ENCODE results near the gene CPSF3. TPM values are rescaled to one million over a fixed set of nuclear protein-coding genes. Genes with fewer than 3 reads are reported as not detected.

CPSF3 gene
- total and polyA plus RNA-seq, 2 of the 8 experiments (the other 6 are each of a cell fraction or from before 2014, with no cell fraction given), result 44.5 to 93.3 TPM

DNA sequence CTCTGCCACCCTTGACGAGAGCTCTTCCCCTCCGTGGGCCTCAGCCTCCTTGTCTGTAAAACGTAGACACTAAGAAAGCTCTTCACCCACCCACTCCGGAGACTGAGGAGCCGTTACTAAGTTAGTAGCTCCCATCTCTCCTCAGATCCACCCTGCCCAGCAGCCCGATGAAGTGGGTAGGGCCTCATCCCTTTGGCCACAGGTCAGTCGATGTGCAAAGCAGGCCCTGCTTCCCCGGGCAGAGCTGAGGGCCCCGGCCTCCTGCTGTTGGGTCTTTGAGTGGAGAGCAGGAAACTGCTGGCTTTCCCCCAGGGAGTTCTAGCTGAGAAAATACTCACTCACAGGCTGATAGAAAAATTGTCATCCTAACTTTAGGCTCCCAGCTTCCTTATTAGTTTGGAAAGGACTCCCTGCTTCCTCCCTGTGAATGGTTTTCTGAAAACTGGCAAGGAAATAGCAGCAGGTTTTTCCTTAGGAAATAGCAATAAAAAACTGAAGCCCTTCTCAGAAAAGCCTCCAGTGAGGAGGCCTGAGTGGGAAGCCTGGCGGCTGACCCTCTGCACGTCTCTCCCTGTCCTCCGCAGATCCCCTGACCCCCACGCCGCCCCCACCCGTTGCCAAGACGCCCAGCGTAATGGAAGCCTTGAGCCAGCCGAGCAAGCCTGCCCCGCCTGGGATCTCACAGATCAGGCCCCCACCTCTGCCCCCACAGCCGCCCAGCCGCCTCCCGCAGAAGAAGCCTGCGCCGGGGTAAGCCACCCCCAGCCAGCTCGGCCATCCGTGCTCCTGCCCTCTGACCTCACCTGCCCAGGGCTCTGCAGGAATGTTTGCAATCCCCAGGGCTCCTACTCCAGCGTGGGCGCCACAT lies 30.3 kb upstream of the CPSF3 start:
- no peak overlapping the region for H4K8ac ChIP-seq (ENCODE audit: extremely low read depth, insufficient read depth, low read length)
- H3K4me3 ChIP-seq (ENCODE audit: extremely low read depth in 1 of 4, insufficient read depth in 2 of 4, low read depth in 3 of 4, low read length in 4 of 4), result 0 out of 8 replicates have a peak overlapping the region, but pooled peaks of 1 of the 4 experiments have one; percentile 21
- no peak overlapping the region; the same call in 1 of the 2 replicates for H2BK15ac ChIP-seq (ENCODE audit: low read length)
- H3K4me1 ChIP-seq (replicated peaks in 1 of 4; ENCODE audit: control insufficient read depth in 3 of 4, insufficient read depth in 4 of 4, low read length in 3 of 4), result peaks cover 4 to 7% (median 6%) of the 10 kb centered on the region in 4 experiments; a peak in 6 of 7 replicates
- H3K23me2 ChIP-seq (ENCODE audit: low read depth, low read length), result no peaks in the 10 kb centered on the region
- no peak for DNase-seq (ENCODE audit: low read depth in 1 of 2, low spot score in 2 of 2)
- no peak overlapping the region for H3K14ac ChIP-seq (ENCODE audit: insufficient read length)
- no peak overlapping the region for H3K9ac ChIP-seq (replicated peaks in 1 of 4; ENCODE audit: extremely low read depth in 1 of 4, low read depth in 3 of 4, low read length in 3 of 4)
- no peak overlapping the region for H2BK20ac ChIP-seq (ENCODE audit: low read length)
- no peak overlapping the region for H3K27ac ChIP-seq (ENCODE audit: low read depth, low read length)
- H3K9me3 ChIP-seq (ENCODE audit: insufficient read depth in 2 of 2, low read depth in 1 of 2, low read length in 1 of 2), result no peaks in the 10 kb centered on the region
- no peak overlapping the region for H3K18ac ChIP-seq (ENCODE audit: extremely low read depth, low read length)
- no peaks in the 10 kb centered on the region for H3K27me3 ChIP-seq (replicated peaks in 1 of 4; ENCODE audit: control insufficient read depth in 3 of 4, extremely low read depth in 1 of 4, insufficient read depth in 3 of 4, low read length in 3 of 4)
- H3K79me1 ChIP-seq (ENCODE audit: low read depth, low read length), result no peaks in the 10 kb centered on the region
- no peak overlapping the region for H2BK5ac ChIP-seq (ENCODE audit: low read depth, low read length)
- H2AFZ ChIP-seq (ENCODE audit: low read length), result no peak overlapping the region
- no peak overlapping the region for H3K23ac ChIP-seq (ENCODE audit: insufficient read length)
- POLR2A ChIA-PET (ENCODE audit: partially characterized antibody), result no interaction called here
- H3K4me2 ChIP-seq (ENCODE audit: insufficient read depth in 1 of 2, low read depth in 2 of 2, low read length in 2 of 2), result peak overlapping the region; percentile 3 to 18; a peak in 1 of 4 replicates
- H3K79me2 ChIP-seq (ENCODE audit: control insufficient read depth in 1 of 2, insufficient read depth in 2 of 2, low read length in 2 of 2), result no peaks in the 10 kb centered on the region
- peaks cover 2 to 4% of the 10 kb centered on the region in 2 experiments for H4K20me1 ChIP-seq (replicated peaks in 1 of 2; ENCODE audit: control insufficient read depth in 1 of 2, insufficient read depth in 2 of 2, low read length in 2 of 2)
- 0 out of 2 replicates have a peak overlapping the region, but pooled peaks have one; percentile 28 for H2AK5ac ChIP-seq (ENCODE audit: low read depth, low read length)
- no peak overlapping the region for H3K56ac ChIP-seq (replicated peaks; ENCODE audit: insufficient read length, low read depth, low read length)
- 75% methylated on average over 21 of the region's 28 CpGs; no CpG with 5 or more reads in 1 of the 2 experiments for WGBS, 2 experiments (ENCODE audit: extremely low coverage in 1 of 2, insufficient coverage in 1 of 2, insufficient read length in 1 of 2, insufficient replicate concordance in 2 of 2, low coverage in 1 of 2, low lambda C conversion rate in 2 of 2, missing lambda C conversion rate in 1 of 2)
- peaks cover 0 to 2% (median under 1%) of the 10 kb centered on the region in 4 experiments; a peak in 4 of 8 replicates for H3K36me3 ChIP-seq (ENCODE audit: control insufficient read depth in 2 of 4, insufficient read depth in 4 of 4, low read length in 3 of 4)
- no peak overlapping the region for H4K91ac ChIP-seq (replicated peaks; ENCODE audit: insufficient read length, low read length)
- no peak overlapping the region for H4K5ac ChIP-seq (ENCODE audit: insufficient read length, low read depth, low read length)
- no peak for TF ChIP-seq KDM1A (IDR thresholded peaks at IDR 0.05; ENCODE audit: borderline replicate concordance, low read length)
- FAIRE-seq, result no peak
- H2BK12ac ChIP-seq (ENCODE audit: low read depth, low read length), result no peak overlapping the region
- H3K4ac ChIP-seq (replicated peaks; ENCODE audit: insufficient read length, low read depth, low read length), result no peak overlapping the region
- CTCF ChIA-PET (ENCODE audit: partially characterized antibody), result interaction anchor here (0.7 to 1.2 kb wide), 7 partner anchors 15 to 251 kb away, joined by 3 to 5 read pairs (median 3); partner anchors contain the start of gene ASAP2
- no peak overlapping the region for H2BK120ac ChIP-seq (replicated peaks; ENCODE audit: low read depth, low read length)
